ENCODE data around the gene SULT1C2. TPM values are rescaled to one million over a fixed set of nuclear protein-coding genes. Genes with fewer than 3 reads are reported as not detected.

SULT1C2 gene
- total and polyA plus RNA-seq, 2 of the 13 experiments (the other 11 are each of a cell fraction or from before 2014, with no cell fraction given) = 4.0 to 6.2 TPM

- TF ChIP-seq E2F5 (CRISPR knock-in tag; conservative IDR thresholded peaks at IDR 0.05) (no peak), ZNF292 (CRISPR knock-in tag; IDR thresholded peaks at IDR 0.05; ENCODE audit: borderline replicate concordance, low read depth) (no peak; the same call in 1 of the 2 replicates), RAD51 (IDR thresholded peaks at IDR 0.05; ENCODE audit: borderline replicate concordance) (no peak), ZSCAN30 (CRISPR knock-in tag; IDR thresholded peaks at IDR 0.05) (no peak), ZNF296 (CRISPR knock-in tag; conservative IDR thresholded peaks at IDR 0.05) (no peak), ZNF781 (CRISPR knock-in tag; IDR thresholded peaks at IDR 0.05; ENCODE audit: borderline replicate concordance, not compliant biosample characterization) (no peak), ATF2 (CRISPR knock-in tag; IDR thresholded peaks at IDR 0.05) (no peak), FLYWCH1 (CRISPR knock-in tag; IDR thresholded peaks at IDR 0.05) (no peak), MEIS1 (CRISPR knock-in tag; IDR thresholded peaks at IDR 0.05; ENCODE audit: borderline replicate concordance) (peak; percentile 31; the same call in 1 of the 2 replicates), NFAT5 (CRISPR knock-in tag; IDR thresholded peaks at IDR 0.05) (no peak), MLLT10 (CRISPR knock-in tag; IDR thresholded peaks at IDR 0.05) (no peak), NFATC3 (CRISPR knock-in tag; IDR thresholded peaks at IDR 0.05) (no peak), MXD4 (CRISPR knock-in tag; IDR thresholded peaks at IDR 0.05) (no peak), MBNL3 (CRISPR knock-in tag; conservative IDR thresholded peaks at IDR 0.05) (no peak), PCBP2 (optimal IDR thresholded peaks at IDR 0.05; ENCODE audit: low read depth, low read length, poor library complexity, severe bottlenecking) (no peak), FIP1L1 (IDR thresholded peaks at IDR 0.05; ENCODE audit: borderline replicate concordance, insufficient read depth, low read depth, low read length) (no peak), TAF15 (IDR thresholded peaks at IDR 0.05; ENCODE audit: low read depth, low read length, poor library complexity, severe bottlenecking) (no peak), ZNF326 (CRISPR knock-in tag; IDR thresholded peaks at IDR 0.05; ENCODE audit: borderline replicate concordance) (no peak), ARNTL (CRISPR knock-in tag; IDR thresholded peaks at IDR 0.05) (0 out of 2 replicates have a peak, but pooled peaks have one; percentile 43)
Measured at GRCh38 chr2:108271691-108272253, 16.9 kb upstream of the SULT1C2 start (continued).
